ACC112 (cell line): ENCODE results near the gene RAMP2.

Experiments
- H2AFZ ChIP-seq: fragments of 200-600 bp; sonication (generic); one replicate; pipeline ENCODE4 v1.6.0; 2017; ENCODE audit warnings: antibody characterized with exemption, low read length; ENCODE audit not compliant: unreplicated experiment
- H3K27ac ChIP-seq: fragments of 200-600 bp; sonication (generic); 2 replicates; pipeline ENCODE4 v1.5.1; 2014; ENCODE audit warnings: low read depth, mild to moderate bottlenecking, antibody characterized with exemption, low read length, moderate library complexity
- H3K27me3 ChIP-seq: fragments of 200-600 bp; sonication (generic); 2 replicates; pipeline ENCODE4 v1.6.1; 2014; ENCODE audit warnings: mild to moderate bottlenecking, antibody characterized with exemption, low read length, moderate library complexity, mixed read lengths; ENCODE audit not compliant: insufficient read depth
- H3K36me3 ChIP-seq: fragments of 200-600 bp; sonication (generic); 2 replicates; pipeline ENCODE4 v1.6.1; 2016; ENCODE audit warnings: mild to moderate bottlenecking, antibody characterized with exemption, low read length, moderate library complexity, mixed read lengths; ENCODE audit not compliant: insufficient read depth
- H3K4me1 ChIP-seq: fragments of 200-600 bp; sonication (generic); one replicate; pipeline ENCODE4 v1.6.1; 2016; ENCODE audit warnings: low read length, mixed read lengths; ENCODE audit not compliant: insufficient read depth, unreplicated experiment, control insufficient read depth
- H3K4me3 ChIP-seq: fragments of 200-600 bp; sonication (generic); 2 replicates; pipeline ENCODE4 v1.5.1; 2014; ENCODE audit warnings: mild to moderate bottlenecking, low read depth, low read length
- H3K79me2 ChIP-seq: fragments of 200-600 bp; sonication (generic); one replicate; pipeline ENCODE4 v1.6.0; 2016; ENCODE audit warnings: low read length; ENCODE audit not compliant: control insufficient read depth, unreplicated experiment, insufficient read depth

The RAMP2 gene

DNA sequence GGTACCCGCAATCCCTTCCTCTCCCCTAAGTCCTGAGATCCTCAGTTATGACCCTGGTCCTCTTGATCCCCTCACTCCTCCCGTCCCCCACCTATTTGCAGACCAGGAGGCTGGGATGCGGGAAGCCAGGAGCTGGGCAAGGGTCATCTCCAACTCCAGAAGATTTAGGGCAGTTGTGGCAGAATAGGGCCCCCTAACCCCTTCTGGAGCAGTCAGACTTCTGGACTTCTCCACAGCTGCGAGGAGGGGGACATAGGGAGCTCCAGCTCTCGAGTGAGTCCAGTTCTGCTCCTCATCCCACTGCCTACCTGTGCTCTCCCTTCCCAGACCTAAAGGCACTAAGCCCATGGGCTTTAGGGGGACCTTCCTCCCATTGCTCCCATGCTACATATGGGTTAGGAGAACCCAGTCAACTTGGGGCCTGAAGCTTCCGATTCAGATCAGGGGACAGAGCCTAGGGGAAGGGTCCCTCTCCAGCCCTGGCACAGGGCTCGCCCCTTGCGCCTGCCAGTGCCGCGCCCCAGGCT lies 20.7 kb downstream of the RAMP2 start:
- H3K4me1 ChIP-seq, result peaks cover 28% of the 10 kb centered on the region
- H2AFZ ChIP-seq, result no peak overlapping the region
- H3K27me3 ChIP-seq, result no peaks in the 10 kb centered on the region

DNA sequence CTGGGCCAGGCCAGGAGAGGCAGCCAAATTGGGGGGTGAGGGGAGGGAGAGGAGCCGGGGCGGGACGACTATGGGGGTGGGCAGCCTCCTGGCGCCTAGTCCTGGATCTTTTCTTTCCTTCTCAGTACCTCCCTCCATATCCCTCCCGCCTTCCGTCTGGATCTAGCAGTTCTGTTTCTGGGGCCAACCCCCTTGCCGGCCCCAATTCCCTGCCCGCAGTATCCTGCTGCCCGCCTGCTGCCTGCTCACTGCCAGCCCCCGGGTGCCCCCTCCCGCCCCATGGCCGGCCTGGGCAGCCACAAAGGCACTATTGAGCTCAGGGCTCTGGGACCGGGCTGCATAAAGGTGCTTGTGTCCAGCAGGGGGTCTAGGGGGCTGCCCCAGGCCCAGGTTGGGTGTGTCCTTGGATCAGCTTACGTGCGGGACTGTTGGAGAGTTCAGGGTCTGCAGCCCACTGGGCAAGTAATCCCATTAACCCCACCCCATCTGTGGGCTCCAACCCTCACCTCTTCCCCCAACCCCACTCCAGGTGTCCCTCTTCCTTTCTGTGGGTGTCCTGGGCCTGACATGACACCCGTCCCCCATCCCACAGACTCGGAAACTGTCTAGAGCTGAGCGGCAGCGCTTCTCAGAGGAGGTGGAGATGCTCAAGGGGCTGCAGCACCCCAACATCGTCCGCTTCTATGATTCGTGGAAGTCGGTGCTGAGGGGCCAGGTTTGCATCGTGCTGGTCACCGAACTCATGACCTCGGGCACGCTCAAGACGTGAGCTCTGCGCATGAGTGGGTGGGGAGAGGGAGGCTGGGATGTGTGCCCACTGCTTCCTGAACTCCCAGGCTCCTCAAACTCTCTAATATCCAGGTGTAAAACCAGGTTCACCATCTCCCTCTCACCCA lies 21.4 kb downstream of the RAMP2 start:
- Histone ChIP-seq H3K27ac (peak overlapping the region; percentile 44), H3K4me3 (peak overlapping the region; percentile 81), H3K36me3 (peaks cover 5% of the 10 kb centered on the region; the same call in 1 of the 2 replicates), H3K27me3 (no peaks in the 10 kb centered on the region), H2AFZ (no peak overlapping the region), H3K79me2 (peaks cover 18% of the 10 kb centered on the region), H3K4me1 (peaks cover 28% of the 10 kb centered on the region)

More for the DNA sequence above, 20.7 kb downstream of the RAMP2 start:
- peak overlapping the region; percentile 81 for H3K4me3 ChIP-seq
- peaks cover 5% of the 10 kb centered on the region; the same call in 1 of the 2 replicates for H3K36me3 ChIP-seq
- H3K27ac ChIP-seq, result no peak overlapping the region
- peaks cover 18% of the 10 kb centered on the region for H3K79me2 ChIP-seq

DNA sequence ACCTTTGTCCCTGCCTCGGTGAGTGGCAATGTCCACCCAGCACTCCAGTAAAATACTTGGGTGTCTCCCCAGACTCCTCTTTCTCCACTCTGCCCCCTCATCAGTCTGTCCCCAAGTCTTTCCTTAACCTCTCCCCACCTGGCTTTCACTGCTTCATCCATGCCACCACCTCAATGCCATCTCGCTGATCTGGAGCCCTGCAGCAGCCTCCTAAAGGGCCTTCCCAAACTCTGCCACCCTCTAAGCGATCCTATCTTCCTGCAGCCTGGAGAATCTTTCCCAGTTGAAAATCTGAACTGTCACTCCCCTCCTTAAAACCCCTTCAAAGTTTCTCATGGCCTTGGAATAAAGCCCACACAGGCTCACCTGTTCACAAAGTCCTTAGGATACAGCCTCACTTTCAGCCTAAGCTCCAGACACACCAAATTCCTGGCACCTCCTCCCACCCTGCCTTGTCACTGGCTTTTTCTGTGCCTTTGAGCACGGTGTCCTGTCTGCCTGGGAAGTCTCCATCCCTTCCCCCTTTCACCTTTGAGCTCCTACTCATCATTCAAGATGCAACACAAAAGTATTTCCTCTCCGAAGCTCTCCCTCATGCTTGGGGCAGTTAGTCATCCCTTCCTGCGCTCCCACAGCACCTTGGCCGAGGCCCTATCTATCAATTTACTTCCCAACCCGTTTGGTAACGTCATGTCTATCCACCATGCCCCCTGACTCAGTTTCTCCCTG lies 22.2 kb downstream of the RAMP2 start:
- peaks cover 18% of the 10 kb centered on the region for H3K79me2 ChIP-seq
- H3K4me3 ChIP-seq, result peak overlapping the region; percentile 81
- peaks cover 28% of the 10 kb centered on the region for H3K4me1 ChIP-seq
- H3K27me3 ChIP-seq, result no peaks in the 10 kb centered on the region
- H3K36me3 ChIP-seq, result peaks cover 5% of the 10 kb centered on the region; the same call in 1 of the 2 replicates
- peak overlapping the region; percentile 44 for H3K27ac ChIP-seq
- H2AFZ ChIP-seq, result no peak overlapping the region

DNA sequence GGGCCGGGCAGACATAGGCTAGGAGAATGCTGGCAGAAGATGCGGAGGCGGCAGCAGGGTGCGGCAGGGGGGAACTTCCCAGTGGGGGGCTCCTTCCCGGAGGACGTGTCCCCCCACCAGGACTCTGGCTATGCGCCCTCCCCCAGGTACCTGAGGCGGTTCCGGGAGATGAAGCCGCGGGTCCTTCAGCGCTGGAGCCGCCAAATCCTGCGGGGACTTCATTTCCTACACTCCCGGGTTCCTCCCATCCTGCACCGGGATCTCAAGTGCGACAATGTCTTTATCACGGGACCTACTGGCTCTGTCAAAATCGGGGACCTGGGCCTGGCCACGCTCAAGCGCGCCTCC lies 22.7 kb downstream of the RAMP2 start:
- Histone ChIP-seq H3K4me1 (peaks cover 28% of the 10 kb centered on the region), H3K27ac (peak overlapping the region; percentile 31), H3K27me3 (no peaks in the 10 kb centered on the region), H3K36me3 (peaks cover 5% of the 10 kb centered on the region; the same call in 1 of the 2 replicates), H3K79me2 (peaks cover 18% of the 10 kb centered on the region), H3K4me3 (0 out of 2 replicates have a peak overlapping the region, but pooled peaks have one; percentile 81), H2AFZ (no peak overlapping the region)

DNA sequence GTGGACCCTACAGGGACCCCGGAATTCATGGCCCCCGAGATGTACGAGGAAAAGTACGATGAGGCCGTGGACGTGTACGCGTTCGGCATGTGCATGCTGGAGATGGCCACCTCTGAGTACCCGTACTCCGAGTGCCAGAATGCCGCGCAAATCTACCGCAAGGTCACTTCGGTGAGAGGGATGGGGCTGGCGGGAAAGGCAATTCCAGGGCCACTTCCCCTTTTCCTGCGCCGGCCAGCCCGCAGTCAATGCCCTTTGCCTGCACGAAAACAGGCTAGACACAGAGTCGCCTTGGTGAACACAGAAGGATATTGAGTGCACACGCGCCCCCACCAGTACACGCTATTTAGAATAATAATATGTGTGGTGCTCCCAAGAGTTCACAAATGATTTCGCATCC lies 23.4 kb downstream of the RAMP2 start:
- Histone ChIP-seq H3K27ac (no peak overlapping the region), H3K4me3 (no peak overlapping the region), H3K79me2 (peaks cover 18% of the 10 kb centered on the region), H3K36me3 (peaks cover 5% of the 10 kb centered on the region; the same call in 1 of the 2 replicates), H3K4me1 (peaks cover 28% of the 10 kb centered on the region), H2AFZ (no peak overlapping the region), H3K27me3 (no peaks in the 10 kb centered on the region)

DNA sequence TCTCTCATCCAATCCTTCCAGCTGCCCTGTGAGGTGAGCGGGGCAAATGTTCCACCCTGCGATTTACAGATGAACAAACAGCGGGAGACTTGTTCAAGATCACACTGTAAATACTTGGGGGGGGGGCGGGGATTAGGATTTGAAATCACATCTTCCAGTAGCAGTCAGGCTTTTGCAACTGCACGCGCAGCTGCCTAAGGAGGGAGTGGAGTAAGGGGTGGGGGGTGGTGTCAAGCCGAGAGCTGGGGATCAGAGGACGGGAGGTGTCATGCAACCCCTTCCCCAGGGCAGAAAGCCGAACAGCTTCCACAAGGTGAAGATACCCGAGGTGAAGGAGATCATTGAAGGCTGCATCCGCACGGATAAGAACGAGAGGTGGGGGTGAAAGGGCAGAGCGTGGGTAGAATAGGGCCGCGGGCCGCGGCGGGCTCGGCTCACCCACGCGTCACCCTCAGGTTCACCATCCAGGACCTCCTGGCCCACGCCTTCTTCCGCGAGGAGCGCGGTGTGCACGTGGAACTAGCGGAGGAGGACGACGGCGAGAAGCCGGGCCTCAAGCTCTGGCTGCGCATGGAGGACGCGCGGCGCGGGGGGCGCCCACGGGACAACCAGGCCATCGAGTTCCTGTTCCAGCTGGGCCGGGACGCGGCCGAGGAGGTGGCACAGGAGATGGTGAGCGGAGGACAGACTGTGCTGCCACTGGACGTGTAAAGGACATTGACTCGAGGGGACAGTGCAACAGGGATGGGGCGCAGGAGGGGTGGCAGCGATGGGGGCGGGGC lies 24.0 kb downstream of the RAMP2 start:
- no peaks in the 10 kb centered on the region for H3K27me3 ChIP-seq
- no peak overlapping the region for H3K4me3 ChIP-seq
- peaks cover 7% of the 10 kb centered on the region; the same call in 1 of the 2 replicates for H3K36me3 ChIP-seq

DNA sequence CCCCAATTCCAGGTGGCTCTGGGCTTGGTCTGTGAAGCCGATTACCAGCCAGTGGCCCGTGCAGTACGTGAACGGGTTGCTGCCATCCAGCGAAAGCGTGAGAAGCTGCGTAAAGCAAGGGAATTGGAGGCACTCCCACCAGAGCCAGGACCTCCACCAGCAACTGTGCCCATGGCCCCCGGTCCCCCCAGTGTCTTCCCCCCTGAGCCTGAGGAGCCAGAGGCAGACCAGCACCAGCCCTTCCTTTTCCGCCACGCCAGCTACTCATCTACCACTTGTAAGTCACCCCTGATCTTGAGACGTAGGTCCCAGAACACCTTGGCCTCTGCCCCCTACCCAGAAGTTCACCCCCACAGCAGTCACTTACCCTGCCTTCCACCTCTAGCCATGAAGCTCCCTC lies 26.2 kb downstream of the RAMP2 start:
- Histone ChIP-seq H3K36me3 (peaks cover 9% of the 10 kb centered on the region; the same call in 1 of the 2 replicates), H3K4me1 (peaks cover 19% of the 10 kb centered on the region), H3K27me3 (no peaks in the 10 kb centered on the region), H3K4me3 (no peak overlapping the region), H3K79me2 (peaks cover 4% of the 10 kb centered on the region), H3K27ac (no peak overlapping the region), H2AFZ (no peak overlapping the region)

More for the DNA sequence above, 24.0 kb downstream of the RAMP2 start:
- Histone ChIP-seq H2AFZ (no peak overlapping the region), H3K27ac (no peak overlapping the region), H3K79me2 (peaks cover 18% of the 10 kb centered on the region), H3K4me1 (peaks cover 24% of the 10 kb centered on the region)

DNA sequence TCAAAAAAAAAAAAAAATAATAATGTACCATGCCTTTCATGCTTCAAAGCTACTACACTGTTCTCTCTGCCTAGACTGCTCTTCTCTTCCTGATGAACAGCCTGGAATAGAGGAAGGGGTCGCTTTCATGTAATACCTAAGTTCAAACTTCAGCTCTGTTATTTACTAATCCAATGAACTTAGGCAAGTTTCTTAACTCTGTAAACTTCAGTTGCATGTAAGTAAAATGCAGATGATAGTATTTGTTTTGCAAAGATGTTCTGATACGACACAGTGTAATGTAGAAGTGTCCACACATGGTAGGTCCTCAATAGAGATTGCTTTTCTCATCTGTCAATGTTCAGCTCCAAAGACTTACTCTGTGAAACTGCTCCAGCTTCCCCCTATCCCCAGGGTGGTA lies 30.9 kb downstream of the RAMP2 start:
- Histone ChIP-seq H3K4me3 (no peak overlapping the region), H3K27me3 (no peaks in the 10 kb centered on the region), H2AFZ (no peak overlapping the region), H3K36me3 (peaks cover 4% of the 10 kb centered on the region; the same call in 1 of the 2 replicates), H3K4me1 (no peaks in the 10 kb centered on the region), H3K79me2 (peaks cover 2% of the 10 kb centered on the region), H3K27ac (no peak overlapping the region)

DNA sequence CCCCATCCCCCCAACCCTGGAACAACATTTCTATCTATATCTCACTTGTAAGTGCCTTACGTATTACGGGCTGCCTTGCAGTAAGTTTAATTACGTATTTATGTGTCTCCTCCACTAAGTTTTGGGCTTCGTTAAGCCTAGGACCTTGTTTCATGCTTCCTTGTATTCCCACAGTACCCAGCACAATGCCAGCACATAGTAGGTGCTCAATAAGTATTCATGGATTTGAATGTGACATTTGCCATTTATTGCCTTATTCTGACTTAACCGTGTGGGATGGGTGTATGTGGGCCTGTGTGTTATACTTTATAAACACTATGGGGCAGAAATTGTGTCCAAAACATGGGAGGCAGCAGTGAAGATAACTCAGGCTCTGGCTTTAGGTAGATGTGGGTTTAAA lies 31.5 kb downstream of the RAMP2 start:
- Histone ChIP-seq H3K4me1 (peaks cover 6% of the 10 kb centered on the region), H2AFZ (no peak overlapping the region), H3K27me3 (no peaks in the 10 kb centered on the region), H3K79me2 (peaks cover 8% of the 10 kb centered on the region), H3K36me3 (peaks cover 4% of the 10 kb centered on the region; the same call in 1 of the 2 replicates), H3K4me3 (no peak overlapping the region), H3K27ac (no peak overlapping the region)

DNA sequence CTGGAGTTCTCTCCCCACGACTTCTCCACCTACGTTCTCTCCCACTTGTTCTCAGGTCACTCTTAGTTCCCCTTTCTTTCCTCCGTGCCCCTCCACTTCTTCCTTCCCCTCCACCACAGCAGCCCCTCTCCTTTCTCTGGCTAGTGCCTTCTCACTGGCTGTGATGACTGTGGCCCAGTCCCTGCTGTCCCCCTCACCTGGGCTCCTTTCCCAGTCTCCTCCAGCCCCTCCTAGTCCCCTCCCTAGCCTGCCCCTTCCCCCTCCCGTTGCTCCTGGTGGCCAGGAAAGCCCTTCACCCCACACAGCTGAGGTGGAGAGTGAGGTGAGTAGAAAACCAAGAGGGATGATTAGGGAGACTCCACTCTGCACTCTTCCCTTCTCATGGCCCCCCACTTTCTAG lies 34.0 kb downstream of the RAMP2 start:
- Histone ChIP-seq H2AFZ (no peak overlapping the region), H3K4me3 (no peak overlapping the region), H3K79me2 (peaks cover 14% of the 10 kb centered on the region), H3K4me1 (peaks cover 9% of the 10 kb centered on the region), H3K27ac (no peak overlapping the region), H3K27me3 (no peaks in the 10 kb centered on the region), H3K36me3 (peaks cover 1% of the 10 kb centered on the region; the same call in 1 of the 2 replicates)
